ENCODE results near the gene WNT3. TPM values are rescaled to one million over a fixed set of nuclear protein-coding genes. Genes with fewer than 3 reads are reported as not detected.

The WNT3 gene
- total RNA-seq, 2 donors from 2014 or later = 19.9 to 21.8 TPM

DNA sequence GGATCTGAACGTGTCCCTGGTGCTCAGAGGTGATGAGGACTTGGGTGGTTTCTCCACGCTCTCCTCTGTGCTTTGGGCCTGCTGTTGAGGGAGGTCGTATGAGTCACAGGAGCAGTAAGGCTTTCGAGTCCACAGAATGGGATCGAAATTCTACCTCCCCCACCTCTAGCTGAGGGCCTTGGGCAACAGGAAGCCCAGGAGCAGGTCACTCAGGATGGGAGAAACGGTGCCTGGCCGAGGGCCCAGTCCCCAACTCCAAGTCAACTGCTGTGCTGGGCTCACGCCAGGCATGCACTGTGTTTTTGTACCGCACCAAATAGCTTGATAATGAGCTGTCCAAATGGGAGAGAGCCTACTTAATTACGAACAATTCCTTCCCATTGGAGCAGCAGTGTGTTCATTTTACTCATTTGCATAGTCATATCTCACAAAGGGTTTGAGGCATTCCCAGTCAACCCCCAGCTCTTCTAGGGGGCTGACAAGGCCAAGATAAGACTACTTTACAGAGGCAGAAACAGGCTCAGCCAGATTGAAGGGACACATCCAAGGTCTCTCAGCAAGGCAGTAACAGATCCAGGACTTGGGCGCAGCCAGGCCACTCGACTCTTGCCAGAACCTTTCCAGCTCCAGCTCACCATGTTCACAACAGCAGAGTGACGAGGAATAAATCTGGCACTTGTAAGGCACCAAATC, 53.6 kb downstream of the WNT3 start:
- 94 to 95% methylated on average over 10 to 13 of the region's 13 CpGs for WGBS, 2 experiments (ENCODE audit: insufficient coverage in 1 of 2, insufficient read length in 1 of 2)
- H3K36me3 ChIP-seq (ENCODE audit: control insufficient read depth, insufficient read depth, low read length) = peaks cover 45% of the 10 kb centered on the region
- TF ChIP-seq CTCF (conservative IDR thresholded peaks at IDR 0.05) = no peak
- peaks cover 63% of the 10 kb centered on the region for H3K36me3 Mint-ChIP-seq (ENCODE audit: low read depth)
- no peak overlapping the region for H3K4me3 ChIP-seq (ENCODE audit: low read length)
- no peaks in the 10 kb centered on the region for H3K27me3 ChIP-seq (ENCODE audit: control insufficient read depth, insufficient read depth, low read length, poor library complexity, severe bottlenecking)
- no peak overlapping the region for H3K4me3 Mint-ChIP-seq
- peak; percentile 56 for DNase-seq
- peak overlapping the region; percentile 32 for H3K27ac Mint-ChIP-seq
- no peaks in the 10 kb centered on the region for H3K9me3 Mint-ChIP-seq
- no peak overlapping the region for H3K27ac ChIP-seq (ENCODE audit: low read depth, low read length)
- peaks cover 12% of the 10 kb centered on the region for H3K4me1 Mint-ChIP-seq
- H3K4me1 ChIP-seq (ENCODE audit: control insufficient read depth, insufficient read depth, low read length) = no peaks in the 10 kb centered on the region
- H3K9me3 ChIP-seq (ENCODE audit: control insufficient read depth, low read length) = no peaks in the 10 kb centered on the region
- H3K27me3 Mint-ChIP-seq (ENCODE audit: insufficient read depth) = no peaks in the 10 kb centered on the region
- H3K9ac ChIP-seq (ENCODE audit: extremely low read depth, low read length, poor library complexity, severe bottlenecking) = no peak overlapping the region

GRCh38 chr17:46764000-46764708, 54.3 kb downstream of the WNT3 start:
- Mint-ChIP-seq H3K27me3 (ENCODE audit: insufficient read depth) (no peaks in the 10 kb centered on the region), H3K36me3 (ENCODE audit: low read depth) (peaks cover 63% of the 10 kb centered on the region), H3K27ac (no peak overlapping the region), H3K4me3 (no peak overlapping the region), H3K9me3 (no peaks in the 10 kb centered on the region), H3K4me1 (peaks cover 12% of the 10 kb centered on the region)
- Histone ChIP-seq H3K9me3 (ENCODE audit: control insufficient read depth, low read length) (no peaks in the 10 kb centered on the region), H3K4me3 (ENCODE audit: low read length) (no peak overlapping the region), H3K27ac (ENCODE audit: low read depth, low read length) (no peak overlapping the region), H3K27me3 (ENCODE audit: control insufficient read depth, insufficient read depth, low read length, poor library complexity, severe bottlenecking) (no peaks in the 10 kb centered on the region), H3K36me3 (ENCODE audit: control insufficient read depth, insufficient read depth, low read length) (peaks cover 49% of the 10 kb centered on the region), H3K9ac (ENCODE audit: extremely low read depth, low read length, poor library complexity, severe bottlenecking) (no peak overlapping the region), H3K4me1 (ENCODE audit: control insufficient read depth, insufficient read depth, low read length) (no peaks in the 10 kb centered on the region)
- 92 to 100% methylated on average over 8 to 12 of the region's 12 CpGs for WGBS, 2 experiments (ENCODE audit: insufficient coverage in 1 of 2, insufficient read length in 1 of 2)
- TF ChIP-seq CTCF (conservative IDR thresholded peaks at IDR 0.05) = no peak
- DNase-seq = no peak

DNA sequence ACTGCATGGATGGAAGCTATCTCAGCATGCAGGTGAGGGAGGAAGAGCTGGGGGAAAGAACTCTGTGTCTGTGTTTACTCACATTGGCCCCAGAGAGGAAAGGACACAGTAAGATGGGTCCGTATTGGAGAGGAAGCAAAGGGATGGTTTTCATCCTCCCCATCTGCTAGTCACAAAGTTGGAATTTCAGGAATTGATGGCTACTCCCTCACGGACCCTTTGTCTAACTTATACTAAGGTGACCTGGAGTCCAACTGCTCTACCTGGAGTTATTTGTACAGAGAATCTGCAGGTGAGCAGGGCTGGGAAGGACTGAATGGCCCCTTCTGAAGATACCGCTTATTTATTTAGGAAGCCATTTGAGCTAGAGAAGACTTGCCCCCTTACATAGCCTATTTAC, 55.1 kb downstream of the WNT3 start:
- Mint-ChIP-seq H3K36me3 (ENCODE audit: low read depth) (peaks cover 60% of the 10 kb centered on the region), H3K4me1 (peaks cover 12% of the 10 kb centered on the region), H3K9me3 (no peaks in the 10 kb centered on the region), H3K27ac (no peak overlapping the region), H3K27me3 (ENCODE audit: insufficient read depth) (no peaks in the 10 kb centered on the region), H3K4me3 (no peak overlapping the region)
- no peak for TF ChIP-seq CTCF (conservative IDR thresholded peaks at IDR 0.05)
- 91 to 100% methylated on average over 2 to 3 of the region's 3 CpGs for WGBS, 2 experiments (ENCODE audit: insufficient coverage in 1 of 2, insufficient read length in 1 of 2)
- Histone ChIP-seq H3K36me3 (ENCODE audit: control insufficient read depth, insufficient read depth, low read length) (peaks cover 48% of the 10 kb centered on the region), H3K27ac (ENCODE audit: low read depth, low read length) (no peak overlapping the region), H3K27me3 (ENCODE audit: control insufficient read depth, insufficient read depth, low read length, poor library complexity, severe bottlenecking) (no peaks in the 10 kb centered on the region), H3K9me3 (ENCODE audit: control insufficient read depth, low read length) (no peaks in the 10 kb centered on the region), H3K9ac (ENCODE audit: extremely low read depth, low read length, poor library complexity, severe bottlenecking) (no peak overlapping the region), H3K4me3 (ENCODE audit: low read length) (no peak overlapping the region), H3K4me1 (ENCODE audit: control insufficient read depth, insufficient read depth, low read length) (no peaks in the 10 kb centered on the region)
- DNase-seq = no peak
